Measurements from ENCODE around the gene ZNF30. TPM values are rescaled to one million over a fixed set of nuclear protein-coding genes. Genes with fewer than 3 reads are reported as not detected.

Gene ZNF30
- total RNA-seq, 1 donor from 2014 or later = 4.0 TPM

DNA sequence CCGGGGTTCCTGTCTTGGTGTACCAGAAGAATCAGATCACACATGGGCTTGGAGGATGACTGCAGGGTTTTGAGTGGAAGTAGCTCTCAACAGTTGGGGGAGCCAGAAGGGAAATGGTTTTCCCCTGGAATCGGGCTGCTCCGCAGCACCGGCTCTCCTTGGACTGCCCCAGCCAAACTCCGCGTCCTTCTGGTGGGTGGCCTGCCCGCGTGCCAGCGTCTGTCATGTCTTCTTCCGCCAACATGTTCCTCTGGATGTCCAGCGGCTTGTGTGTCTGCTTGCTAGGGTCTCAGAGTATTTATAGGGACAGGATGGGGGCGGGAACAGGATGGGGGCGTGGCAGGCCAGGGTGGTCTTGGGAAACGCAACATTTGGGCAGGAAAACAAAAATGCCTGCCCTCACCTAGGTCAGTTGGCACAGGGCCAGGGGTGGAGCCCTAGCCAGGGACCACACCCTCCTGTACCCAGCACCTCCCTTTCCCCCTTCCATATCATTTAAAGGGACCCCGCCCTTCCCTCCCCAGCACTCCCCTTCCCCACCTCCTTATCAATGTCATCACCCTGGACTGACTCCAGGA is 1.3 kb upstream of the ZNF30 start:
- H3K27ac Mint-ChIP-seq = no peak overlapping the region
- H3K27me3 Mint-ChIP-seq = peaks cover 3% of the 10 kb centered on the region
- DNase-seq (no peak), ATAC-seq (ENCODE audit: low read depth) (no peak)
- H3K4me1 Mint-ChIP-seq = peaks cover 14% of the 10 kb centered on the region
- H3K36me3 Mint-ChIP-seq (ENCODE audit: low read depth) = peaks cover 9% of the 10 kb centered on the region
- ChIA-PET CTCF (no interaction called here), POLR2A (no interaction called here)
- H3K4me3 Mint-ChIP-seq = no peak overlapping the region
- no peak for TF ChIP-seq CTCF (IDR thresholded peaks at IDR 0.05)
- intact Hi-C loops (cut with micrococcal nuclease) = loop anchor here (5.0 to 10.0 kb wide), 2 partner anchors 37 to 191 kb away; partner anchors contain the start of genes ZNF181 and ZNF792
- no peaks in the 10 kb centered on the region for H3K9me3 Mint-ChIP-seq

DNA sequence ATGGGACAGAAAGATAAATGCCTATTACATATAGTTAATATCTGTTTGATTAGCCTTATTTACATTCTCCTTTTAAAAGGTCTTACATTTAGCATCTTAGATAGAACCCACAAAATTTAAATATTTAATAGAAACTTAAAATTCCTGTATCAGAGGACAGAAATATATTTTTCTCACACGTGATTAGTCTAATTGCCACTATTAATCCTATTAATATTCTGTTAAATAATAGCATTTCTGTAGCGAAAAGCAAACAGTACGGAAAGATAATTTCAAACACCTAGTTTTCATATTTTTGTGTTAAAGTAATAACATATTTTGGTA is 380 bp upstream of the ZNF30 start:
- Mint-ChIP-seq H3K9me3 (no peaks in the 10 kb centered on the region), H3K27me3 (peaks cover 3% of the 10 kb centered on the region), H3K4me1 (peaks cover 14% of the 10 kb centered on the region), H3K36me3 (ENCODE audit: low read depth) (peaks cover 10% of the 10 kb centered on the region), H3K27ac (no peak overlapping the region), H3K4me3 (peak overlapping the region; percentile 93)
- ATAC-seq (ENCODE audit: low read depth) = no peak
- TF ChIP-seq CTCF (IDR thresholded peaks at IDR 0.05) = no peak
- ChIA-PET POLR2A (interaction anchor here (1.2 kb wide), 2 partner anchors 38 to 193 kb away, joined by 4 to 5 read pairs; partner anchors contain the start of genes ZNF181 and ZNF792), CTCF (no interaction called here)
- intact Hi-C loops (cut with micrococcal nuclease) = loop anchor here (5.0 to 10.0 kb wide), 2 partner anchors 36 to 192 kb away; partner anchors contain the start of genes ZNF181 and ZNF792
- DNase-seq = no peak

DNA sequence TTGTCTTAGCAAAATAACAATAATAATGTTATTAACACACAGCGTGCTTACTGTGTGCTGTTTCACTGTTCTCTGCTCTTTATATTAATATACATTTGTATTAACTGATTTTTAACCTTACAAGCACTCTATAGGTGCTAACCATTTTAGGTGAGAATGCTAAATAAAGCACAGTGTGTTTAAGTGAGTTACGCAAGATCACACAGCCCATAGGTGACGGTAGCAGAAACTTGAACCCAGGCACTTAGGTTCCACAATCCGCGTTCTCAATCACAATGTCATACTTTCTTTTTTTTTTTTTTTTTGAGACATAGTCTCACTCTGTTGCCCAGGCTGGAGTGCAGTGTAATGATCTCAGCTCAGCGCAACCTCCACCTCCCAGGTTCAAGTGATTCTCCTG is 5.8 kb downstream of the ZNF30 start:
- CTCF ChIA-PET = no interaction called here
- Mint-ChIP-seq H3K4me1 (peaks cover 5% of the 10 kb centered on the region), H3K4me3 (no peak overlapping the region), H3K27me3 (no peaks in the 10 kb centered on the region), H3K9me3 (no peaks in the 10 kb centered on the region), H3K27ac (no peak overlapping the region), H3K36me3 (ENCODE audit: low read depth) (peaks cover 43% of the 10 kb centered on the region)
- no peak for TF ChIP-seq CTCF (IDR thresholded peaks at IDR 0.05)
- POLR2A ChIA-PET = no interaction called here
- ATAC-seq (ENCODE audit: low read depth) = no peak
- intact Hi-C loops (cut with micrococcal nuclease) = no loop called here
- DNase-seq = no peak

DNA sequence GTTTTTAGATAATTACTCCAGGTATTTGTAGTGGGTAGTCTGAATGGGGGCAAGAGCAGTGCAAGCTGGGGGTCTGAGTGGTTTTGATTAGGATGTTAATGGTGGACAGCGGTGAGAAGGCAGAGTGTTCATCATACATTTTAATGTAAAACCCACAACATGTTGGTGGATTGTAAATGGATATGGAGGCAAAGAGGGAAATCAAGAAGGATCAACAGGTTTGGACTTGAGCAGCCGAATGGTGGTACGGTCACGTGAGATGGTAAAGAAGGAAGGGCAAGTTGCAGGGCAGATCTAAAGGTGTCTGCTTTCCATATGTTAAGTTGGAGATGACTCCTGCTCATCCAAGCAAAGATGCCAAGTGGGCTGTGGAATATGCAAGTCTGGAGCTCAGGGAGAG is 9.5 kb downstream of the ZNF30 start:
- no peaks in the 10 kb centered on the region for H3K9me3 Mint-ChIP-seq
- H3K36me3 Mint-ChIP-seq (ENCODE audit: low read depth) = peaks cover 46% of the 10 kb centered on the region
- POLR2A ChIA-PET = no interaction called here
- ATAC-seq (ENCODE audit: low read depth) = no peak
- H3K27ac Mint-ChIP-seq = no peak overlapping the region
- no peak overlapping the region for H3K4me3 Mint-ChIP-seq
- H3K27me3 Mint-ChIP-seq = no peaks in the 10 kb centered on the region
- no peak for DNase-seq
- no peak for TF ChIP-seq CTCF (IDR thresholded peaks at IDR 0.05)
- CTCF ChIA-PET = no interaction called here
- H3K4me1 Mint-ChIP-seq = no peaks in the 10 kb centered on the region
- intact Hi-C loops (cut with micrococcal nuclease) = no loop called here

DNA sequence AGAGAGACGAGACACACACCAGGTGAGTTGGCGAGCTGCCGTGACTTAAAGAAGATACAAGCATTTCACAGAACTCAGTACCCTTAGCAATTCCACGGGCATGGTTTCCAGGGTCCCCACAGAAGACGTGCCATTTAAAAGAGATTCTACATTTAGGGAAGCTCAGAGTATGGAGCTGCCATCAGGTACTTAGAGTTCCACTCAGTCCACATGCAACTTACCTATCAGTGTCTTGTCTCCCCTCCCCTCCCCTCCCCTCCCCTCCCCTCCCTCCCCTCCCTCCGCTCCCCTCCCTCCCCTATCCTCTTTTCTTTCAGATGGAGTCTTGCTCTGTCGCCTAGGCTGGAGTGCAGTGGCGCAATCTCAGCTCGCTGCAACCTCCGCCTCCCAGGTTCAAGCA is 12.2 kb downstream of the ZNF30 start:
- ChIA-PET CTCF (no interaction called here), POLR2A (no interaction called here)
- Mint-ChIP-seq H3K27me3 (no peaks in the 10 kb centered on the region), H3K4me1 (no peaks in the 10 kb centered on the region), H3K9me3 (peaks cover 12% of the 10 kb centered on the region), H3K36me3 (ENCODE audit: low read depth) (peaks cover 49% of the 10 kb centered on the region), H3K4me3 (no peak overlapping the region), H3K27ac (no peak overlapping the region)
- DNase-seq (no peak), ATAC-seq (ENCODE audit: low read depth) (no peak)
- TF ChIP-seq CTCF (IDR thresholded peaks at IDR 0.05) = no peak
- intact Hi-C loops (cut with micrococcal nuclease) = no loop called here
